MM.1S (cell line): ENCODE data around the gene APLNR.

ENCODE experiments used
- CTCF ChIP-seq: fragments of 300-600 bp; sonication (generic); IDR thresholded peaks from 2 replicates; pipeline ENCODE4 v1.5.1; 2016; ENCODE audit warnings: antibody characterized with exemption, low read length, mixed read lengths
- EZH2 ChIP-seq: fragments of 300-600 bp; sonication (generic); optimal IDR thresholded peaks from 2 replicates; pipeline ENCODE3; 2017; ENCODE audit warnings: low read depth, mild to moderate bottlenecking, antibody characterized with exemption, low read length, mixed read lengths

GRCh38 chr11:57219021-57219627 is 17.9 kb downstream of the APLNR start:
- TF ChIP-seq CTCF (no peak), EZH2 (no peak)
